GM10266 (cell line): ENCODE results near the gene ACTL7B.
"Not testable (repeated sequence)": the region's sequence is repeated elsewhere in the genome, so short reads cannot be mapped to it uniquely, and the experiment has no call there.

ENCODE experiments used
- DNase-seq: peaks from one replicate; pipeline ENCODE4 v3.0.0; 2012; ENCODE audit errors: extremely low spot score
- CTCF ChIP-seq: IDR thresholded peaks from 2 replicates; pipeline ENCODE4 v1.5.1; 2012; ENCODE audit warnings: mild to moderate bottlenecking, low read depth; ENCODE audit not compliant: control insufficient read depth, insufficient read depth; ENCODE audit errors: missing control alignments

Gene ACTL7B

GRCh38 chr9:108894225-108894997 lies 38.6 kb upstream of the ACTL7B start:
- no peak for DNase-seq
- no peak for TF ChIP-seq CTCF

- TF ChIP-seq CTCF: no peak
- no peak for DNase-seq
Measured at GRCh38 chr9:108889649-108890067, 33.9 kb upstream of the ACTL7B start.

- DNase-seq: not testable (repeated sequence)
Measured at GRCh38 chr9:108886594-108887271, 30.9 kb upstream of the ACTL7B start.

- DNase-seq: peak; percentile 70
Measured at GRCh38 chr9:108885643-108886348, 30.0 kb upstream of the ACTL7B start.

GRCh38 chr9:108884701-108885100 lies 28.9 kb upstream of the ACTL7B start:
- no peak for TF ChIP-seq CTCF
- no peak for DNase-seq

More at GRCh38 chr9:108885643-108886348, 30.0 kb upstream of the ACTL7B start:
- no peak for TF ChIP-seq CTCF

GRCh38 chr9:108883085-108883484 lies 27.3 kb upstream of the ACTL7B start:
- no peak for TF ChIP-seq CTCF
- DNase-seq: no peak

GRCh38 chr9:108882052-108882888 lies 26.5 kb upstream of the ACTL7B start:
- DNase-seq: no peak
- no peak for TF ChIP-seq CTCF
